Endothelial cell of umbilical vein (primary cell): ENCODE data around the gene SDR9C7. TPM values are rescaled to one million over a fixed set of nuclear protein-coding genes. Genes with fewer than 3 reads are reported as not detected.

Experiments
- BruUV-seq: library from RNA; stranded (reverse); fragments of 400-500 nt; replicated peaks from 2 replicates; lab custom pipeline; 2021; lab: Mats Ljungman, UMichigan
- CTCF ChIA-PET: fragments of 300-600, 350-600 bp; sonication (Branson Sonifier 250); formaldehyde crosslinking; loops from one replicate; lab custom pipeline; 2021; ENCODE audit warnings: antibody characterized with exemption, inconsistent platforms; lab: Charles Lee
- POLR2A ChIA-PET: fragments of 300-600, 350-600 bp; sonication (Branson Sonifier 250); formaldehyde crosslinking; loops from one replicate; lab custom pipeline; 2021; ENCODE audit warnings: antibody characterized with exemption, inconsistent platforms; lab: Charles Lee
- DNase-seq: peaks from one replicate; pipeline ENCODE4 v3.0.0-alpha.2; 2011; ENCODE audit warnings: low read depth, low spot score
- FAIRE-seq: peaks from 2 replicates; lab custom pipeline; 2011; peaks lifted over from hg19 to GRCh38; lab: Jason Lieb, UNC
- H2AFZ ChIP-seq: 2 replicates; pipeline ENCODE4 v1.6.0; 2012; ENCODE audit warnings: low read depth, low read length, control low read depth, inconsistent platforms
- H3K27ac ChIP-seq: 2 replicates; pipeline ENCODE4 v1.5.1; 2011; ENCODE audit warnings: low read depth, mild to moderate bottlenecking, control low read depth, low read length, moderate library complexity; ENCODE audit not compliant: insufficient read depth
- H3K27me3 ChIP-seq, 2 experiments: 2 replicates each; pipeline versions ENCODE4 v1.6.0 to v1.6.1; 2011; ENCODE audit warnings: low read length in 2 of 2, mixed read lengths in 1 of 2; ENCODE audit not compliant: control insufficient read depth in 2 of 2, insufficient read depth in 2 of 2
- H3K36me3 ChIP-seq, 2 experiments: 2 replicates in 1 of 2; 3 replicates in 1 of 2; pipeline ENCODE4 v1.5.1; 2011; ENCODE audit warnings: low read length in 2 of 2, mild to moderate bottlenecking in 1 of 2, moderate library complexity in 1 of 2; ENCODE audit not compliant: control insufficient read depth in 2 of 2, insufficient read depth in 2 of 2; ENCODE audit errors: extremely low read depth in 1 of 2
- H3K4me1 ChIP-seq: 3 replicates; pipeline ENCODE4 v1.5.1; 2011; ENCODE audit warnings: mild to moderate bottlenecking, low read length; ENCODE audit not compliant: control insufficient read depth, insufficient read depth; ENCODE audit errors: extremely low read depth
- H3K4me2 ChIP-seq: 2 replicates; pipeline ENCODE4 v1.6.1; 2011; ENCODE audit warnings: low read length, control low read depth, mixed read lengths; ENCODE audit not compliant: insufficient read depth
- H3K4me3 ChIP-seq, 3 experiments: fragments of 200-600 bp in 1 of 3; sonication (generic), shearing (Covaris generic) in 1 of 3; replicated peaks in 1 of 3; 2 replicates each; pipeline ENCODE4 v1.5.1; 2011 to 2016; ENCODE audit warnings: control low read depth in 3 of 3, low read length in 3 of 3, mild to moderate bottlenecking in 2 of 3, inconsistent platforms in 1 of 3, low read depth in 1 of 3, moderate library complexity in 1 of 3; ENCODE audit not compliant: insufficient read depth in 1 of 3
- H3K79me2 ChIP-seq: 2 replicates; pipeline ENCODE4 v1.6.0; 2012; ENCODE audit warnings: low read length, inconsistent platforms; ENCODE audit not compliant: control insufficient read depth, insufficient read depth
- H3K9ac ChIP-seq: replicated peaks from 2 replicates; pipeline ENCODE3; 2011; ENCODE audit warnings: low read length, control low read depth; ENCODE audit not compliant: insufficient read depth; ENCODE audit errors: extremely low read depth
- H3K9me1 ChIP-seq: replicated peaks from 3 replicates; pipeline ENCODE4 v1.6.0; 2011; ENCODE audit warnings: mild to moderate bottlenecking, low read length; ENCODE audit not compliant: control insufficient read depth, insufficient read depth; ENCODE audit errors: extremely low read depth
- H3K9me3 ChIP-seq: replicated peaks from 2 replicates; pipeline ENCODE4 v1.5.1; 2012; ENCODE audit warnings: low read length, inconsistent platforms; ENCODE audit not compliant: control insufficient read depth, insufficient read depth
- H4K20me1 ChIP-seq: replicated peaks from 2 replicates; pipeline ENCODE3; 2011; ENCODE audit warnings: mild to moderate bottlenecking, low read length; ENCODE audit not compliant: control insufficient read depth, insufficient read depth; ENCODE audit errors: extremely low read depth
- EZH2 ChIP-seq: IDR thresholded peaks from 2 replicates; pipeline ENCODE4 v1.6.1; 2012; ENCODE audit warnings: borderline replicate concordance, low read depth, mild to moderate bottlenecking, moderate library complexity, low read length, inconsistent platforms; ENCODE audit not compliant: severe bottlenecking
- FOS ChIP-seq: IDR thresholded peaks from 2 replicates; pipeline ENCODE4 v1.6.1; 2011; ENCODE audit warnings: mild to moderate bottlenecking, low read length, moderate library complexity, borderline replicate concordance; ENCODE audit not compliant: insufficient read depth
- GATA2 ChIP-seq: IDR thresholded peaks from 2 replicates; pipeline ENCODE4 v1.7.0; 2011; ENCODE audit warnings: low read depth, mild to moderate bottlenecking, moderate library complexity, mixed read lengths, low read length; ENCODE audit not compliant: insufficient read length, insufficient read depth
- JUN ChIP-seq: IDR thresholded peaks from 2 replicates; pipeline ENCODE4 v1.6.1; 2011; ENCODE audit warnings: borderline replicate concordance, low read depth; ENCODE audit not compliant: insufficient read length, insufficient read depth
- MAX ChIP-seq: IDR thresholded peaks from 2 replicates; pipeline ENCODE4 v1.6.1; 2011; ENCODE audit not compliant: insufficient read depth, insufficient read length
- MYC ChIP-seq: IDR thresholded peaks from one replicate; pipeline ENCODE4 v1.6.1; 2011; ENCODE audit warnings: mild to moderate bottlenecking, low read depth, low read length
- POLR2A ChIP-seq: IDR thresholded peaks from 2 replicates; pipeline ENCODE4 v1.6.1; 2012; ENCODE audit warnings: low read depth, mild to moderate bottlenecking, control low read depth, low read length
- POLR2AphosphoS5 ChIP-seq: IDR thresholded peaks from 2 replicates; pipeline ENCODE4 v1.6.1; 2012; ENCODE audit warnings: low read depth, mild to moderate bottlenecking, control low read depth, low read length, moderate library complexity; ENCODE audit not compliant: insufficient read depth
- dilution Hi-C: fragments of 300-500 bp; cut with MboI; formaldehyde crosslinking; loops from one replicate; pipeline ENCODE4 v1.15.0; 2019; ENCODE audit warnings: low sequenced_read_pairs; ENCODE audit not compliant: extremely low pct_ligation_motif_present
- intact Hi-C: fragments of 100-400 bp; cut with micrococcal nuclease; formaldehyde crosslinking; loops from one replicate; pipeline ENCODE4 v1.10.0; 2022
- polyA plus RNA-seq, 4 experiments: library from polyadenylated mRNA; depleted of rRNA in 3 of 4; stranded (reverse) in 3 of 4; unstranded in 1 of 4; fragments of >200 nt; gene quantifications; 2 replicates each; pipeline versions ENCODE4 v1.2.1 to v1.2.3, GENCODE V29; 2011 to 2012; ENCODE audit warnings: missing spikeins in 1 of 4
- total RNA-seq: library from RNA; stranded (reverse); gene quantifications from 2 replicates; pipeline ENCODE4 v1.2.3, GENCODE V29; 2021
- TF ChIP-seq, protein P1 (sequence below), 2 donors: IDR thresholded peaks; 1 replicate in 1 of 2; 2 replicates in 1 of 2; pipeline ENCODE4 v1.5.1; 2011; ENCODE audit warnings: low read length in 2 of 2, mild to moderate bottlenecking in 2 of 2, moderate library complexity in 2 of 2, control low read depth in 1 of 2, inconsistent platforms in 1 of 2, low read depth in 1 of 2; ENCODE audit not compliant: insufficient read depth in 1 of 2; ENCODE audit errors: extremely low read depth in 1 of 2

The SDR9C7 gene
- total and polyA plus RNA-seq, 2 donors (not counting 3 experiments of a cell fraction or from before 2014, with no cell fraction given) = not detected

- no peak overlapping the region for H3K4me3 ChIP-seq
Observed at GRCh38 chr12:56932867-56933266, 1.3 kb downstream of the SDR9C7 start.

More at GRCh38 chr12:56932867-56933266, 1.3 kb downstream of the SDR9C7 start:
- H2AFZ ChIP-seq = no peak overlapping the region
- no peaks in the 10 kb centered on the region for H3K9me1 ChIP-seq
- POLR2A ChIA-PET = no interaction called here
- no peaks in the 10 kb centered on the region for H3K36me3 ChIP-seq
- CTCF ChIA-PET = interaction anchor here (1.6 kb wide), 1 partner anchor 69 kb away, joined by 5 read pairs; no protein-coding TSS in a partner anchor
- H4K20me1 ChIP-seq = no peaks in the 10 kb centered on the region
- H3K9ac ChIP-seq = no peak overlapping the region
- H3K27me3 ChIP-seq = peaks cover 0 to 4% of the 10 kb centered on the region in 2 experiments
- no peaks in the 10 kb centered on the region for H3K4me1 ChIP-seq
- BruUV-seq = no TSS peak
- intact Hi-C loops = no loop called here
- no peaks in the 10 kb centered on the region for H3K79me2 ChIP-seq
- DNase-seq (no peak), FAIRE-seq (no peak)
- H3K27ac ChIP-seq = no peak overlapping the region
- TF ChIP-seq POLR2AphosphoS5 (no peak), GATA2 (no peak), MAX (no peak), JUN (no peak), POLR2A (no peak), EZH2 (no peak), MYC (no peak), FOS (no peak)
- TF ChIP-seq, protein P1, sequence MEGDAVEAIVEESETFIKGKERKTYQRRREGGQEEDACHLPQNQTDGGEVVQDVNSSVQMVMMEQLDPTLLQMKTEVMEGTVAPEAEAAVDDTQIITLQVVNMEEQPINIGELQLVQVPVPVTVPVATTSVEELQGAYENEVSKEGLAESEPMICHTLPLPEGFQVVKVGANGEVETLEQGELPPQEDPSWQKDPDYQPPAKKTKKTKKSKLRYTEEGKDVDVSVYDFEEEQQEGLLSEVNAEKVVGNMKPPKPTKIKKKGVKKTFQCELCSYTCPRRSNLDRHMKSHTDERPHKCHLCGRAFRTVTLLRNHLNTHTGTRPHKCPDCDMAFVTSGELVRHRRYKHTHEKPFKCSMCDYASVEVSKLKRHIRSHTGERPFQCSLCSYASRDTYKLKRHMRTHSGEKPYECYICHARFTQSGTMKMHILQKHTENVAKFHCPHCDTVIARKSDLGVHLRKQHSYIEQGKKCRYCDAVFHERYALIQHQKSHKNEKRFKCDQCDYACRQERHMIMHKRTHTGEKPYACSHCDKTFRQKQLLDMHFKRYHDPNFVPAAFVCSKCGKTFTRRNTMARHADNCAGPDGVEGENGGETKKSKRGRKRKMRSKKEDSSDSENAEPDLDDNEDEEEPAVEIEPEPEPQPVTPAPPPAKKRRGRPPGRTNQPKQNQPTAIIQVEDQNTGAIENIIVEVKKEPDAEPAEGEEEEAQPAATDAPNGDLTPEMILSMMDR (IDR thresholded peaks at IDR 0.05; ENCODE audit: extremely low read depth in 1 of 2, insufficient read depth in 1 of 2, low read depth in 1 of 2, low read length in 2 of 2) = no peak
- dilution Hi-C loops = no loop called here
- H3K9me3 ChIP-seq = no peaks in the 10 kb centered on the region
- no peak overlapping the region for H3K4me2 ChIP-seq
